ENCODE data around the gene CD8A.
"Not testable (repeated sequence)": the region's sequence is repeated elsewhere in the genome, so short reads cannot be mapped to it uniquely, and the experiment has no call there.

Gene CD8A

DNA sequence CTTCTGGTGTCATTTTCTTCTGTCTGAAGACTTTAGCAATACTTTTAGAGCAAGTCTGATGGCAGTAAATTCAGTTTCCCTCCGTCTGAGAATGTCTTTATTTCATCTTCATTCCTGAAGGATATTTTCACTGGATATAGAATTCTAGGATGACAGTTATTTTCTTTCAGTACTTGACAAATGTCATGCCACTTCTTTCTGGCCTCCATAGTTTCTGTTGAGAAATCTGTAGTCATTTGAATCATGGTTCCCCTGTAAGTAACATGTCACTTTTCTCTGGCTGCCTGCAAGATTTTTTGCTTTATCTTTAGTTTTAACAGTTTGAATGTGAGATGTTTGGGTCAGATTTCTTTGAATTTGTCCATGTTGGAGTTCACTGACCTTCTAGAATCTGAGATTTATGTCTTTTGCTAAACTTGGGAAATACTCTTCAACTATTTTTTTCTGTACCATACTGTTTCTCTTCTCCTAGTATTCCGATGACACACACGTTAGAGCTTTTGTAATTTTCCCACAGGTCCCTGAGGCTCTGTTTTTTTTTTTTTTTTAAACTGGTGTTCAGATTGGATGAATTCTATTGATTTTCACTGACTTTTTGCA lies 40.4 kb downstream of the CD8A start:
- Histone ChIP-seq H3K4me1 (ENCODE audit: control insufficient read depth, insufficient read depth, low read length) (peaks cover 5% of the 10 kb centered on the region), H3K36me3 (ENCODE audit: control insufficient read depth, insufficient read depth, low read length, severe bottlenecking) (peaks cover 35% of the 10 kb centered on the region), H3K9ac (ENCODE audit: low read length) (no peak overlapping the region), H3K9me3 (ENCODE audit: control insufficient read depth, low read length) (peaks cover 14% of the 10 kb centered on the region), H3K27me3 (replicated peaks; ENCODE audit: control insufficient read depth, insufficient read depth, low read length) (no peaks in the 10 kb centered on the region), H3K4me3 (ENCODE audit: low read length) (no peak overlapping the region)
- DNase-seq (ENCODE audit: low read depth), result no peak

DNA sequence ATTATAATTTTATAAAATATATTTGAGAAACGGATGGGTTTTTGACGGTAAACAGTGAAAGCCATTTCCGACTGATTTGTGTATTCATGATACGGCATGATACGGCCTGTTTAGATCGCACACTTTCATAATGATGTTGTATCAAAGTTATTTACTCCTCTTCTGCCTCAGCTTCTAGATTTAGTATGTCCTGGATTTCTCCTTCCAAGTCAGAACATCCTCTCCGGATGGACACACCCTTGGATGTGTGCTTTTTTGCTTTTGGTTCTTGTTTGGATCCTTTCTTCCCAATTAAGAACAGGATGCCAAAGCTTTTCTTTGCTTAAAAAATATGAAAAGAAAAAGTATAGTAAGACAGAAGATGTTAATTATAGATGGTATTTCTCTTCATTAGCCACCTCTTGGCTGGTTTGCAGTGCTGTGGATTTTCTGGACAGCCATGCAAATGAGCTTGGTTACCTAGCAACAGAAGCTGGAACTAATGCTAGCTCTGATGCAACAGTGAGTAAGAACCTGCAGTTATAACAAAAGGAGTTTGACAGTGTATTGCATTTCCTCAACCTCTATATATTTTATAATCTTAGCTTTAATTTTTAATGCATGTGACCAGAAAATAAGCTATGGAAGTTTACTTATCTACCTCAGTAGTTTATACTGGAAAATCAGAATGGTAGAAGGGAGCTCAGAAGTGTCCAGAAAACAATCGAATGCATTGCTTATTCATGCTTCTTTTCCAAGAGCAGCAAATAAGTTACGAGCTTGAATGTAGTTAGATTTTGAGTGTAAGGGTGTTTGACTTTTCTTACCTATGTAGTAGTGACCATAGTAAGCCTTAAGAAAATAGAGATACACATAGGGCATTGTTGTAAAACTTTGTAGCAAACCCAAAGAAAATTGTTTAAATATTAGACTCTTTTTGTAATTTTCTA lies 42.7 kb downstream of the CD8A start:
- peaks cover 14% of the 10 kb centered on the region for H3K9me3 ChIP-seq (ENCODE audit: control insufficient read depth, low read length)
- H3K4me3 ChIP-seq (ENCODE audit: low read length), result no peak overlapping the region
- peaks cover 24% of the 10 kb centered on the region for H3K36me3 ChIP-seq (ENCODE audit: control insufficient read depth, insufficient read depth, low read length, severe bottlenecking)
- no peaks in the 10 kb centered on the region for H3K27me3 ChIP-seq (replicated peaks; ENCODE audit: control insufficient read depth, insufficient read depth, low read length)
- H3K4me1 ChIP-seq (ENCODE audit: control insufficient read depth, insufficient read depth, low read length), result peaks cover 5% of the 10 kb centered on the region
- H3K9ac ChIP-seq (ENCODE audit: low read length), result peak overlapping the region; percentile 33
- peak; percentile 90 for DNase-seq (ENCODE audit: low read depth)

DNA sequence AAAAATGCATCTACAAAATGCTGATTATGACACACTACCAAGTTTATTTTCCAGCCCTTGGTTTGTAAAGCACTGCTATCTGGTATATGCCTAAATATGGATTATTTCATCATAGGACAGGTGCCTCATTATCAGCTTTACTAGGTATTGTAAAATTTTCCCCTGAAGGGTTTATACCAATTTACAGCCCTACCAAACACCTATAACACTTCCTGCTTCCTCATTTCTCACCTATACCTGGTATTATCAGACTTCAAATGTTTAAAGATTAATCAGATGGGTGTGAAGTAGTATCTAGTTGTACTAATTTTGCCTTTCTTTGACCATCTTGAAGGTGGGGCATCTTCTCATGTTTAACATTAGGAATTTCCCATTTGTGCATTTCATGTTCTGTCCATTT lies 43.8 kb downstream of the CD8A start:
- H3K4me3 ChIP-seq (ENCODE audit: low read length), result no peak overlapping the region
- no peak for DNase-seq (ENCODE audit: low read depth)
- H3K9ac ChIP-seq (ENCODE audit: low read length), result no peak overlapping the region
- H3K27me3 ChIP-seq (replicated peaks; ENCODE audit: control insufficient read depth, insufficient read depth, low read length), result no peaks in the 10 kb centered on the region
- H3K36me3 ChIP-seq (ENCODE audit: control insufficient read depth, insufficient read depth, low read length, severe bottlenecking), result peaks cover 14% of the 10 kb centered on the region
- H3K9me3 ChIP-seq (ENCODE audit: control insufficient read depth, low read length), result peaks cover 14% of the 10 kb centered on the region
- peaks cover 5% of the 10 kb centered on the region for H3K4me1 ChIP-seq (ENCODE audit: control insufficient read depth, insufficient read depth, low read length)

DNA sequence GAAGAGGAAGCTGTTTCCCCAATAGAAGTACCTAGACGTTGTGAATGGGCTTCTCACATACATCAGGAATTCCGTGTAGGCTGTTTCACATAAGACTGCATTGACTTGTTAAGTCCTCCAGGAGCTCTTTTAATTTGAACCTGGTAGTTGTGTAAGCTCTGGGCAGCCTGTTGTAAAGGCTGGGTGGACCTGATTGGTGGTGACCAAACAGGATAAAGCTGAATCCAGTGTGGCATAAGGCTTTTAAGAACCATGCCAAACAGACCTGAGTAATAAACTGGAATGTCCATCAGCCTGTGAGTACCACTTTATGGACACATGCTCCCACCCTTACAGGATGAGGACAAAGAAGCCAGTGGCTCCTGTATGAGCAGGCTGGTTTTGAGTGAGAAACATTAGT lies 46.6 kb downstream of the CD8A start:
- no peak for DNase-seq (ENCODE audit: low read depth)
- peaks cover 5% of the 10 kb centered on the region for H3K4me1 ChIP-seq (ENCODE audit: control insufficient read depth, insufficient read depth, low read length)
- no peaks in the 10 kb centered on the region for H3K9me3 ChIP-seq (ENCODE audit: control insufficient read depth, low read length)

DNA sequence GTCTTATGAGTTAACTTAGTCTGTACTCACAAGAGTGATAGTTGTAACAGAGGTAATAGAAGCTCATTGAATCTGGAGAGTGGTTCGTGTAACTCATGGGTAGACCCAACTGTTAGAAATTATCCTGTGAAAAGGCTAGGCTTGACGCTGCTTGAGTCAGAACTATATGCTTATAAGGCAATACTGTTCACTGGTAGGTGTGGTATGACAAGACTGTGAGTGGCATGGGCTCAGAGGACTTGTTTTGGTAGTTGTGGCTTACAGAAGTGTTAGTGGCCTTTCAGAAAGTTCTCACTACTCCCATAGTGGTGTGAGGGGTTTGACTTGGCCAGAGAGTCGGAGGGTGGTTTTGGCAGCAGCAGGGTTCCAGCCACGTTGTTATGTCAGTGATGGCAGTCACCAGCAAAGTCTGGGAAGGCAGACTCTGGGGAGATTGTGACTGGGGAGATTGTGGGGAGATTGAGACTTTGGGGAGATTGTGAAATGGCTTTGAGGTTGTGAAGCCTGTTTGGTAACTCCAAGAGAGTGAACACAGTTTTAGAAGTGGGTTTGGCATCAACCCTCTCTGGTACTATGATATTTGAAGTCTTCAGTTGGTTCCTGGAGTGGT lies 48.7 kb downstream of the CD8A start:
- H3K4me3 ChIP-seq (ENCODE audit: low read length); H3K9ac ChIP-seq (ENCODE audit: low read length); DNase-seq (ENCODE audit: low read depth); H3K27me3 ChIP-seq (replicated peaks; ENCODE audit: control insufficient read depth, insufficient read depth, low read length); H3K36me3 ChIP-seq (ENCODE audit: control insufficient read depth, insufficient read depth, low read length, severe bottlenecking); H3K4me1 ChIP-seq (ENCODE audit: control insufficient read depth, insufficient read depth, low read length); H3K9me3 ChIP-seq (ENCODE audit: control insufficient read depth, low read length): not testable (repeated sequence)

More for the DNA sequence above, 46.6 kb downstream of the CD8A start:
- Histone ChIP-seq H3K4me3 (ENCODE audit: low read length) (no peak overlapping the region), H3K27me3 (replicated peaks; ENCODE audit: control insufficient read depth, insufficient read depth, low read length) (no peaks in the 10 kb centered on the region), H3K36me3 (ENCODE audit: control insufficient read depth, insufficient read depth, low read length, severe bottlenecking) (peaks cover 4% of the 10 kb centered on the region), H3K9ac (ENCODE audit: low read length) (no peak overlapping the region)

DNA sequence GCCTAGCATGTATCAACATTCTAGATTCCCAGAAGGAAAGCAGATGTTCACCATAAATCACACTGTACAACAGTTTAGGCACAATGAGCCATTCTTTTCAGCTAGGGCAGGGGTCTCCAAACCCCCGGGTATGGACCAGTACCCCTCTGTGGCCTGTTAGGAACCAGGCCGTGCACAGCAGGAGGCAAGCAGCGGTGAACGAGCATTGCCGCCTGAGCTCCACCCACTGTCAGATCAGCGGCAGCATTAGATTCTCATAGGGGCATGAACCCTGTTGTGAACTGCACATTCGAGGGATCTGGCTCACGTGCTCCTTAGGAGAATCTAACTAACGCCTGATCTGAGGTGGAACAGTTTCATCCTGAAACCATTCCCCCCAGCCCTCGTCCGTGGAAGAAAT lies 50.8 kb downstream of the CD8A start:
- H3K4me1 ChIP-seq (ENCODE audit: control insufficient read depth, insufficient read depth, low read length); H3K9me3 ChIP-seq (ENCODE audit: control insufficient read depth, low read length); H3K9ac ChIP-seq (ENCODE audit: low read length); H3K36me3 ChIP-seq (ENCODE audit: control insufficient read depth, insufficient read depth, low read length, severe bottlenecking); H3K27me3 ChIP-seq (replicated peaks; ENCODE audit: control insufficient read depth, insufficient read depth, low read length); DNase-seq (ENCODE audit: low read depth); H3K4me3 ChIP-seq (ENCODE audit: low read length): not testable (repeated sequence)

DNA sequence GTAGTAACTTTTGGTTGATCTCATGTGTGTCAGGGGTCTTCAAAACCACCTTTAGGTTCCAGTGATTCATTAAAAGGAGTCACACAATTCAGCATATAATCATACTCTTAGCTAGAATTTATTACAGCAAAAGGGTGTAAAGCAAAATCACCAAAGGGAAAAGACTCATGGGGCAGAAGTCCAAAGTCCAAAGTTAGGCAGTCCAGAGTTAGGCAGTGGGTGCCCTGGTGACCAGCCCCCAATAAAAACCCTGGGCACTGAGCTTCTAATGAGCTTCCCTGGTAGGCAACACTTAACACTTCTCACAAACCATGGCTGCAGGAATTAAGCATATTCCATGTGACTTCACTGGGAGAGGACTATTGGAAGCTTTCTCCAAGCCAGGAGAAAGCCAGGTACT lies 51.2 kb downstream of the CD8A start:
- not testable (repeated sequence) for DNase-seq (ENCODE audit: low read depth); H3K4me3 ChIP-seq (ENCODE audit: low read length); H3K36me3 ChIP-seq (ENCODE audit: control insufficient read depth, insufficient read depth, low read length, severe bottlenecking)

DNA sequence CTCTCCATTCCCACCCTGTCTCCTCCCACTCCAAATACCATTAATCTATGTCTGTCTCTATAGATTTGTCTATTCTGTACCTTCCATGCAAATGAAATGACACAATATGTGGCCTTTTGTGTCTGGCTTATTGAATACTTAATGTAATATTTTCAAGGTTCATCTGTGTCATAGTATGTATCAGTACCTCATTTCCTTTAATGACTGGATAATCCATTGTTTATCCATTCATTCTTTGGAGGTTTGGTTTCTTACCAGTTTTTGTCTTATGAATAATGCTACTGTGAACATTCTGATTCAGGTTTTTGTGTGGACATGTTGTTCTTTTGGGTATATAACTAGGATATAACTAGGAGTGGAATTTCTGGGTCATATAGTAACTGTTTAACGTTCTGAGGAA lies 55.8 kb downstream of the CD8A start:
- H3K36me3 ChIP-seq (ENCODE audit: control insufficient read depth, insufficient read depth, low read length, severe bottlenecking); H3K9ac ChIP-seq (ENCODE audit: low read length); H3K4me1 ChIP-seq (ENCODE audit: control insufficient read depth, insufficient read depth, low read length); H3K9me3 ChIP-seq (ENCODE audit: control insufficient read depth, low read length); H3K27me3 ChIP-seq (replicated peaks; ENCODE audit: control insufficient read depth, insufficient read depth, low read length); H3K4me3 ChIP-seq (ENCODE audit: low read length); DNase-seq (ENCODE audit: low read depth): not testable (repeated sequence)

More for the DNA sequence above, 51.2 kb downstream of the CD8A start:
- H3K4me1 ChIP-seq (ENCODE audit: control insufficient read depth, insufficient read depth, low read length); H3K9me3 ChIP-seq (ENCODE audit: control insufficient read depth, low read length); H3K9ac ChIP-seq (ENCODE audit: low read length); H3K27me3 ChIP-seq (replicated peaks; ENCODE audit: control insufficient read depth, insufficient read depth, low read length): not testable (repeated sequence)
